A549 (cell line): ENCODE results near the gene MEG3. TPM values are rescaled to one million over a fixed set of nuclear protein-coding genes. Genes with fewer than 3 reads are reported as not detected.

Experiments used
- ATAC-seq, 2 experiments: fragments of 200-7000 bp in 1 of 2; fragments of >200 bp in 1 of 2; cut with Nextera tagmentation in 1 of 2; cut with Tn5 transposase in 1 of 2; 3 replicates each; pipeline versions ENCODE4 v1.8.0 to v1.9.1; 2018 to 2020; ENCODE audit warnings: mild to moderate bottlenecking in 1 of 2, moderate library complexity in 1 of 2
- CTCF ChIA-PET: fragments of 300-600 bp; sonication (Branson Sonifier 250); formaldehyde crosslinking; extraction: SDS; loops from one replicate; lab custom pipeline; 2021; ENCODE audit warnings: antibody characterized with exemption, inconsistent platforms; lab: Yijun Ruan, JAX
- POLR2A ChIA-PET: fragments of 350-600 bp; formaldehyde crosslinking; extraction: SDS; loops from one replicate; lab custom pipeline; 2021; ENCODE audit warnings: antibody characterized with exemption, inconsistent platforms; lab: Yijun Ruan, JAX
- DNase-seq, 2 experiments: peaks; one replicate each; pipeline versions ENCODE4 v3.0.0 to v3.0.0-alpha.2; 2011 to 2016; ENCODE audit warnings: low read depth in 1 of 2, low spot score in 1 of 2
- FAIRE-seq: peaks from 2 replicates; lab custom pipeline; 2011; peaks lifted over from hg19 to GRCh38; lab: Jason Lieb, UNC
- H3K27ac ChIP-seq, 2 experiments: fragments of >200 bp; sonication (Bioruptor Twin); formaldehyde crosslinking; 3 replicates each; pipeline ENCODE4 v1.5.1; 2016 to 2017
- H3K4me1 ChIP-seq: fragments of >200 bp; sonication (Bioruptor Twin); formaldehyde crosslinking; 3 replicates; pipeline ENCODE4 v1.6.1; 2016
- H3K4me2 ChIP-seq: fragments of >200 bp; sonication (Bioruptor Twin); formaldehyde crosslinking; 3 replicates; pipeline ENCODE4 v1.6.1; 2016
- H3K4me3 ChIP-seq: fragments of >200 bp; sonication (Bioruptor Twin); formaldehyde crosslinking; 3 replicates; pipeline ENCODE4 v1.5.1; 2016
- H3K9me3 ChIP-seq: fragments of >200 bp; sonication (Bioruptor Twin); formaldehyde crosslinking; 3 replicates; pipeline ENCODE4 v1.6.1; 2016
- CHD4 ChIP-seq: fragments of 200-600 bp; sonication (generic); IDR thresholded peaks from 2 replicates; pipeline ENCODE4 v1.6.1; 2016; ENCODE audit warnings: antibody characterized with exemption, mild to moderate bottlenecking, borderline replicate concordance
- EHF ChIP-seq: fragments of 250-450 bp; sonication (Bioruptor Pico); IDR thresholded peaks from 2 replicates; pipeline ENCODE4 v1.5.0; 2020; ENCODE audit warnings: mild to moderate bottlenecking
- GATA3 ChIP-seq: IDR thresholded peaks from 2 replicates; pipeline ENCODE4 v1.6.1; 2012; ENCODE audit warnings: borderline replicate concordance
- HDAC2 ChIP-seq: fragments of 200-600 bp; sonication (generic); IDR thresholded peaks from 2 replicates; pipeline ENCODE4 v1.6.1; 2016
- HEYL ChIP-seq: fragments of 250-450 bp; sonication (Bioruptor Pico); IDR thresholded peaks from 2 replicates; pipeline ENCODE4 v1.8.0; 2021; ENCODE audit warnings: mild to moderate bottlenecking, moderate library complexity
- HOXB5 ChIP-seq: fragments of 250-450 bp; sonication (Bioruptor Pico); IDR thresholded peaks from 2 replicates; pipeline ENCODE4 v1.5.0; 2020; ENCODE audit warnings: mild to moderate bottlenecking, moderate library complexity
- MAFK ChIP-seq: fragments of 450-650 bp; IDR thresholded peaks from 2 replicates; pipeline ENCODE4 v1.6.1; 2014; ENCODE audit not compliant: partially characterized antibody
- NFE2L2 ChIP-seq: fragments of 150-350 bp; conservative IDR thresholded peaks from 2 replicates; pipeline ENCODE4 v1.6.1; 2014; ENCODE audit warnings: low read length
- PHF8 ChIP-seq: fragments of 200-600 bp; sonication (generic); IDR thresholded peaks from 2 replicates; pipeline ENCODE4 v1.6.1; 2016; ENCODE audit warnings: low read depth, mild to moderate bottlenecking, antibody characterized with exemption, moderate library complexity, borderline replicate concordance
- POLR2AphosphoS2 ChIP-seq: conservative IDR thresholded peaks from 2 replicates; pipeline ENCODE4 v1.6.1; 2012; ENCODE audit warnings: low read length, improper control_type of control experiment, inconsistent platforms
- RARB ChIP-seq: fragments of 250-450 bp; sonication (Bioruptor Pico); IDR thresholded peaks from 2 replicates; pipeline ENCODE4 v1.8.0; 2021; ENCODE audit warnings: mild to moderate bottlenecking, moderate library complexity
- REST ChIP-seq: fragments of 200-600 bp; sonication (generic); IDR thresholded peaks from 2 replicates; pipeline ENCODE4 v1.6.1; 2016; ENCODE audit warnings: antibody characterized with exemption, mild to moderate bottlenecking, moderate library complexity
- RNF2 ChIP-seq: fragments of 200-600 bp; sonication (generic); IDR thresholded peaks from 2 replicates; pipeline ENCODE4 v1.6.1; 2016; ENCODE audit warnings: low read depth, mild to moderate bottlenecking, antibody characterized with exemption, moderate library complexity, borderline replicate concordance
- TP53 ChIP-seq: fragments of 250-450 bp; sonication (Bioruptor Pico); IDR thresholded peaks from 2 replicates; pipeline ENCODE4 v1.5.0; 2021; ENCODE audit warnings: mild to moderate bottlenecking, moderate library complexity
- ZC3H11A ChIP-seq: fragments of 450-650 bp; IDR thresholded peaks from 2 replicates; pipeline ENCODE4 v1.6.1; 2014; ENCODE audit warnings: antibody characterized with exemption, mild to moderate bottlenecking
- ZFP36 ChIP-seq: fragments of 450-650 bp; IDR thresholded peaks from 2 replicates; pipeline ENCODE4 v1.6.1; 2014; ENCODE audit warnings: borderline replicate concordance; ENCODE audit not compliant: partially characterized antibody
- ZSCAN20 ChIP-seq: fragments of 250-450 bp; sonication (Bioruptor Pico); IDR thresholded peaks from 2 replicates; pipeline ENCODE4 v1.8.0; 2022; ENCODE audit warnings: mild to moderate bottlenecking, moderate library complexity
- WGBS: methylation state at CpG from one replicate; pipeline ENCODE4 v1.1.6; 2017; ENCODE audit errors: missing lambda C conversion rate; 5-methylcytosine and 5-hydroxymethylcytosine counted together
- polyA plus RNA-seq, 4 experiments: library from polyadenylated mRNA; depleted of rRNA in 3 of 4; stranded (reverse); fragments of >200 nt; fragmentation: RNase III in 1 of 4; extraction: RNeasy Plus Mini Kit Qiagen cat#74134 plus additional on column Dnase treatment in 1 of 4; gene quantifications; 2 replicates in 3 of 4; 3 replicates in 1 of 4; pipeline ENCODE4 v1.2.3, GENCODE V29; 2011 to 2017
- TF ChIP-seq, protein P1 (sequence below): IDR thresholded peaks from 2 replicates; pipeline ENCODE4 v1.6.1; 2012
- TF ChIP-seq, protein P2 (sequence below): IDR thresholded peaks from 2 replicates; pipeline ENCODE4 v1.6.1; 2012; ENCODE audit warnings: low read depth, borderline replicate concordance

MEG3 gene
- polyA plus RNA-seq, 2 of the 4 experiments (the other 2 are of a cell fraction): 27.0 to 56.7 TPM

DNA sequence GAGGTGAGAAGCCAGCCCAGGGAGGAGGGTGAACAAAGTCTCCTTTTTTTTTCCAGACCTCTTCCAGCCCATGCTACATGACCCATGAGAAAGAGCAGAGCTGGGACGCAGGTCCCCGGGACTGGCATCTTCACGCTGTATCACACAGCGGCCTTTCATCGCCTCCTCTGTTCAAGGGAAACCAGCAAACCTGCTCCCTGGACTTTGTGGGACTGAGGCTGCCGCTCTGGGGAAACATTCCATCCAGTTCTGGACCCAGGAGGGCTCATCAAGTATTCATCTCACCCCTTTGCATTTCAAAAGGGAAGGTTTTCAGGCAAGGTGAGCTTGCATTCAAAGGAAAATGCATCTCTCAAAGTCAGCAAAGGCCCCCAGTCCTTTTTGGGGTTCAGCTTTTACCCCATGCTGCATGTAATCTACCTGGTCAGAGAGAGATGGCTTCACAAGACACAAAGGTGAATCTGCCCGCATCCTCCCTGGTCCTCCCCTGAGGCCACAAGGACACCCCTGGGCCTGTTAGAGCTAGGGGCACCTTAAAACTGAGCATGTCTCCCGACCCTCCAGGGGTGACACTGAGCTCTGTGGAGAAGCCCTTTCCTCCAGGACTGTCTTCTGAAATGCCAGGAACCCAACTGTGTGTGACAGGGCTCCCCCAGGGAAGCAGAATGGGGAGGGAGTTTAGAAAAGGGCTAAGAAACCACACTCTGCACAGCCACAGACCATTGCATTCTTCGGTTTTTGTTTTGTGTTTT lies 21.2 kb upstream of the MEG3 start:
- Histone ChIP-seq H3K4me3 (no peak overlapping the region), H3K9me3 (peaks cover 23% of the 10 kb centered on the region), H3K4me1 (no peaks in the 10 kb centered on the region), H3K27ac (no peak overlapping the region), H3K4me2 (no peak overlapping the region)
- WGBS: 46% methylated on average over 9 of the region's 9 CpGs
- FAIRE-seq: no peak
- POLR2A ChIA-PET: no interaction called here
- DNase-seq: no peak
- ATAC-seq: no peak; a peak in 2 of 6 replicates
- CTCF ChIA-PET: interaction anchor here (1.3 kb wide), 2 partner anchors 11 to 421 kb away, joined by 3 read pairs; no protein-coding TSS in a partner anchor
- TF ChIP-seq RARB (CRISPR knock-in tag) (no peak), PHF8 (no peak), HOXB5 (CRISPR knock-in tag) (no peak), ZFP36 (no peak), RNF2 (no peak)
- TF ChIP-seq, protein P1, sequence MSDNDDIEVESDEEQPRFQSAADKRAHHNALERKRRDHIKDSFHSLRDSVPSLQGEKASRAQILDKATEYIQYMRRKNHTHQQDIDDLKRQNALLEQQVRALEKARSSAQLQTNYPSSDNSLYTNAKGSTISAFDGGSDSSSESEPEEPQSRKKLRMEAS: no peak

DNA sequence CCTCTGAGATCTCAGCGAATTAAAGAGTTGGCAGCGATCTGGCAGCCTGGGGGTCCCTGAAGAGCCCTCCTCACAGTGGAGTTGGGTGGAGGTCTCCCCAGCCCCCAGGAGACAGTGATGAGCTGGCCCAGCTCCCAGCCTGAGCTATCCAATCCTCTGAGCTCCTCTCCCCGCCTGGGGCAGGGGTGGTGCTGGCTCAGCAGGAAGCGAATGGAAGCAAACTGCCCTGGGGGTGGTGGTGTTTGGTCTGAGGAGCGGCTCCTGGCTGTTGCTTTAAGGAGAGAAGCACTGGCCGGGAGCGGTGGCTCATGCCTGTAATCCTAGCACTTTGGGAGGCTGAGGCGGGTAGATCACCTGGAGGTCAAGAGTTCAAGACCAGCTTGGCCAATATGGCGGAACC lies 19.5 kb upstream of the MEG3 start:
- ATAC-seq (no peak), FAIRE-seq (no peak), DNase-seq (no peak)
- ChIA-PET CTCF (interaction anchor here (0.6 kb wide), 1 partner anchor 37 kb away, joined by 3 read pairs; no protein-coding TSS in a partner anchor), POLR2A (no interaction called here)
- Histone ChIP-seq H3K4me3 (no peak overlapping the region), H3K4me2 (no peak overlapping the region), H3K4me1 (no peaks in the 10 kb centered on the region), H3K9me3 (peaks cover 39% of the 10 kb centered on the region), H3K27ac (no peak overlapping the region)
- 73% methylated on average over 9 of the region's 9 CpGs for WGBS
- TF ChIP-seq ZSCAN20 (CRISPR knock-in tag) (no peak), ZC3H11A (no peak), MAFK (no peak), REST (no peak), TP53 (CRISPR knock-in tag) (no peak)

GRCh38 chr14:100807496-100807895 lies 18.4 kb upstream of the MEG3 start:
- DNase-seq (no peak), ATAC-seq (no peak), FAIRE-seq (no peak)
- Histone ChIP-seq H3K9me3 (peaks cover 46% of the 10 kb centered on the region), H3K4me2 (no peak overlapping the region), H3K27ac (no peak overlapping the region), H3K4me3 (no peak overlapping the region), H3K4me1 (no peaks in the 10 kb centered on the region)
- no peak for TF ChIP-seq NFE2L2
- WGBS: 87% methylated on average over 13 of the region's 14 CpGs
- ChIA-PET POLR2A (no interaction called here), CTCF (no interaction called here)

- Histone ChIP-seq H3K4me3 (no peak overlapping the region), H3K4me1 (no peaks in the 10 kb centered on the region), H3K4me2 (no peak overlapping the region), H3K9me3 (peaks cover 46% of the 10 kb centered on the region), H3K27ac (no peak overlapping the region)
- ATAC-seq (no peak), DNase-seq (no peak), FAIRE-seq (no peak)
- ChIA-PET POLR2A (no interaction called here), CTCF (no interaction called here)
- 70% methylated on average over 16 of the region's 16 CpGs for WGBS
- TF ChIP-seq EHF (no peak), CHD4 (no peak), POLR2AphosphoS2 (no peak), REST (no peak), GATA3 (no peak), ZFP36 (no peak), HDAC2 (no peak), NFE2L2 (no peak), TP53 (CRISPR knock-in tag) (no peak), HEYL (CRISPR knock-in tag) (no peak)
- TF ChIP-seq, protein P2, sequence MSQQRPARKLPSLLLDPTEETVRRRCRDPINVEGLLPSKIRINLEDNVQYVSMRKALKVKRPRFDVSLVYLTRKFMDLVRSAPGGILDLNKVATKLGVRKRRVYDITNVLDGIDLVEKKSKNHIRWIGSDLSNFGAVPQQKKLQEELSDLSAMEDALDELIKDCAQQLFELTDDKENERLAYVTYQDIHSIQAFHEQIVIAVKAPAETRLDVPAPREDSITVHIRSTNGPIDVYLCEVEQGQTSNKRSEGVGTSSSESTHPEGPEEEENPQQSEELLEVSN: no peak
Measured at GRCh38 chr14:100807979-100808734, 17.8 kb upstream of the MEG3 start.
